ENCODE results near the gene MPZL2.

Gene MPZL2

GRCh38 chr11:118222437-118222836, 41.7 kb downstream of the MPZL2 start:
- no peak for DNase-seq (ENCODE audit: extremely low spot score)
- CTCF ChIA-PET, result interaction anchor here (1.0 kb wide), 1 partner anchor 10 kb away, joined by 3 read pairs; no protein-coding TSS in a partner anchor
- POLR2A ChIA-PET, result no interaction called here
- TF ChIP-seq ARNT (IDR thresholded peaks at IDR 0.05) (no peak), LEF1 (IDR thresholded peaks at IDR 0.05; ENCODE audit: borderline replicate concordance) (no peak), PKNOX1 (IDR thresholded peaks at IDR 0.05) (no peak), CTBP1 (IDR thresholded peaks at IDR 0.05; ENCODE audit: borderline replicate concordance) (no peak), FOXM1 (IDR thresholded peaks at IDR 0.05; ENCODE audit: borderline replicate concordance) (no peak)

DNA sequence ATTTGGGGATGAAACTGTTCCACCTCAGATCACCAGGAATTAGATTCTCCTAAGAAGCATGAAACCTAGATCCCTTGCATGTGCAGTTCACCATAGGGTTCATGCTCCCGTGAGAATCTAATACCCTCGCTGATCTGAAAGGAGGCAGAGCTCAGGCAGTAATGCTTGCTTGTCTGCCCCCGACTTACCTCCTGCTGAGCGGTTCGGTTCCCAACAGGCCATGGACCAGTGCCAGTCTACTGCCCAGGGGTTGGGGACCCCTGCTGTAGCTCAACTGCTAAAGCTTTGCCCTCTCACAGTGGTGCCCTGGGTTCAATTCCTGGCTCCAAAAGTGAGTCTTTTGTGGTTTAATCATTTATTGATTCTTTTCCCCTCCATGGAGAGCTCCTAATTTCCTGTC, 42.7 kb downstream of the MPZL2 start:
- no peak for TF ChIP-seq BHLHE40 (IDR thresholded peaks at IDR 0.05; ENCODE audit: borderline replicate concordance)
- TF ChIP-seq ARNT (IDR thresholded peaks at IDR 0.05), result no peak
- TF ChIP-seq ELF4 (IDR thresholded peaks at IDR 0.05), result no peak
- TF ChIP-seq SUZ12 (IDR thresholded peaks at IDR 0.05), result no peak
- TF ChIP-seq L3MBTL2 (conservative IDR thresholded peaks at IDR 0.05), result no peak
- TF ChIP-seq TARDBP (IDR thresholded peaks at IDR 0.05), result no peak
- TF ChIP-seq ZNF384 (IDR thresholded peaks at IDR 0.05), result no peak
- TF ChIP-seq FOXK2 (IDR thresholded peaks at IDR 0.05), result no peak
- TF ChIP-seq HDGF (IDR thresholded peaks at IDR 0.05; ENCODE audit: borderline replicate concordance), result no peak
- TF ChIP-seq LEF1 (IDR thresholded peaks at IDR 0.05; ENCODE audit: borderline replicate concordance), result no peak
- TF ChIP-seq PKNOX1 (IDR thresholded peaks at IDR 0.05), result no peak
- no peak for TF ChIP-seq FOXM1 (IDR thresholded peaks at IDR 0.05; ENCODE audit: borderline replicate concordance)
- no peak for TF ChIP-seq FOXA1 (IDR thresholded peaks at IDR 0.05)
- no peak for TF ChIP-seq NFRKB (IDR thresholded peaks at IDR 0.05)
- TF ChIP-seq CTBP1 (IDR thresholded peaks at IDR 0.05; ENCODE audit: borderline replicate concordance), result no peak
- TF ChIP-seq SP1 (IDR thresholded peaks at IDR 0.05), result no peak
- CTCF ChIA-PET, result no interaction called here
- POLR2A ChIA-PET, result no interaction called here
- no peak for DNase-seq (ENCODE audit: extremely low spot score)

DNA sequence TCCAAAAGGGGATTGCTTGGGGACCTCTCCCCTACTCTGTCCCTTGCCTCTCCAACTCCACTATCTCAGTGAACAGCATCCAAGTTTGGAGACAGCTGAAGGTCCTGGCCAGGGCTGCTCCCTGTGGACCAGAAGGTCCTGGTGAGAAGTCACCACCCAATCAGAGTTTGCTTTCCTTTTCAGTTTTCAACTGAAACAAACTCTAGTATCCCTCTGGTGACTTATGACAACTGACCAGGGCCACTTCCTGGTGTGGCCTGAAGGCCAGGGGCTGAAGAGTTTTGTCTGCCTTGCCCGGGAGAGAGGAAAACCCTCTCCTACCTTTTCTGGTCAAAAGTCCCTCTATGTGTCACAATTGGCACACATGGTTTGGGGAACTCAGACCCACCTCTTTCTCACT, 44.4 kb downstream of the MPZL2 start:
- ChIA-PET POLR2A (no interaction called here), CTCF (no interaction called here)
- TF ChIP-seq ELF4 (IDR thresholded peaks at IDR 0.05) (no peak), HDGF (IDR thresholded peaks at IDR 0.05; ENCODE audit: borderline replicate concordance) (no peak), L3MBTL2 (conservative IDR thresholded peaks at IDR 0.05) (no peak), CTBP1 (IDR thresholded peaks at IDR 0.05; ENCODE audit: borderline replicate concordance) (no peak), FOXK2 (IDR thresholded peaks at IDR 0.05) (no peak), FOXM1 (IDR thresholded peaks at IDR 0.05; ENCODE audit: borderline replicate concordance) (no peak), ARNT (IDR thresholded peaks at IDR 0.05) (no peak), ZNF384 (IDR thresholded peaks at IDR 0.05) (no peak), SP1 (IDR thresholded peaks at IDR 0.05) (no peak), LEF1 (IDR thresholded peaks at IDR 0.05; ENCODE audit: borderline replicate concordance) (no peak), BHLHE40 (IDR thresholded peaks at IDR 0.05; ENCODE audit: borderline replicate concordance) (no peak), TARDBP (IDR thresholded peaks at IDR 0.05) (no peak), PKNOX1 (IDR thresholded peaks at IDR 0.05) (no peak), SUZ12 (IDR thresholded peaks at IDR 0.05) (no peak)
- DNase-seq (ENCODE audit: extremely low spot score), result no peak

DNA sequence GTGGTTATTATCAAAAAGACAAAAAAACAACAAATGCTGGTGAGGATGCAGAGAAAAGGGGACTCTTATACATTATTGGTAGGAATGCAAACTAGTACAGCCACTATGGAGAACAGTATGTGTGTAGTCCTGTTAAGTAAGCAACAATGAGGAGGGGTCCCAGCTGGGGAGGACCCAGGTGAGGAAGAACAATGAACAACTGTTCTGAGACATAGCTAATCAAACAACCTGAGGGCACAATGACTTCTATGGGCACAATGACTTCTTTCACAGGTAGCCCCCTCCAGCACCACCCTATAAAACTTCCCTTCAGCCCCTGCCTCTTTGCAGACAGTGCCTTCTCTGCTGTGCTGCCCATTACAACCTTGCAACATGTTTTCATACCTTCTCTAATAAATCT, 44.9 kb downstream of the MPZL2 start:
- no peak for TF ChIP-seq FOXA1 (IDR thresholded peaks at IDR 0.05)
- no peak for TF ChIP-seq NFRKB (IDR thresholded peaks at IDR 0.05)
- TF ChIP-seq LEF1 (IDR thresholded peaks at IDR 0.05; ENCODE audit: borderline replicate concordance), result no peak
- TF ChIP-seq CTBP1 (IDR thresholded peaks at IDR 0.05; ENCODE audit: borderline replicate concordance), result no peak
- TF ChIP-seq PKNOX1 (IDR thresholded peaks at IDR 0.05), result no peak
- no peak for TF ChIP-seq ELF4 (IDR thresholded peaks at IDR 0.05)
- no peak for TF ChIP-seq ARNT (IDR thresholded peaks at IDR 0.05)
- no peak for TF ChIP-seq BHLHE40 (IDR thresholded peaks at IDR 0.05; ENCODE audit: borderline replicate concordance)
- no peak for TF ChIP-seq L3MBTL2 (conservative IDR thresholded peaks at IDR 0.05)
- TF ChIP-seq TARDBP (IDR thresholded peaks at IDR 0.05), result no peak
- TF ChIP-seq ZNF384 (IDR thresholded peaks at IDR 0.05), result no peak
- no peak for TF ChIP-seq HDGF (IDR thresholded peaks at IDR 0.05; ENCODE audit: borderline replicate concordance)
- TF ChIP-seq FOXM1 (IDR thresholded peaks at IDR 0.05; ENCODE audit: borderline replicate concordance), result no peak
- TF ChIP-seq SP1 (IDR thresholded peaks at IDR 0.05), result no peak
- no peak for TF ChIP-seq FOXK2 (IDR thresholded peaks at IDR 0.05)
- no peak for TF ChIP-seq SUZ12 (IDR thresholded peaks at IDR 0.05)
- no peak for DNase-seq (ENCODE audit: extremely low spot score)
- POLR2A ChIA-PET, result no interaction called here
- CTCF ChIA-PET, result no interaction called here

DNA sequence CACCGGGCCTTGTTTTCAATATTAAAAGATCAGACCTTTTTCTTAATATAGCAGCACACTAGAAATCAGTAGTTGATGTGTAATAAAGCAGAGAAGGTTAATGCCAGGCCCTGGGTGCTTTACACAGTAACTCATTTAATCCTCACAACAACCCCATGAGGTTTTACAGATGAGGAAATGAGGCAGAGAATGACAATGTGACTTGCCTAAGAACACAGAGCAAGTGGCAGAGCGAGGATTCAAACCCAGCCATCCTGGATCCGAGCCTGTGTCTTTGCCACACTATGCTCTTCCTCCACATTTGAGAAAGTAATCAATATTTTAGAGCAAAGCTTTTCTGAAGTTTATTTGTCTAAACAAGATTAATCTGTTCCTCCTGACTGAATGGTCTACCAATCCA, 46.5 kb downstream of the MPZL2 start:
- no peak for DNase-seq (ENCODE audit: extremely low spot score)
- TF ChIP-seq L3MBTL2 (conservative IDR thresholded peaks at IDR 0.05) (no peak), FOXA1 (IDR thresholded peaks at IDR 0.05) (no peak), FOXM1 (IDR thresholded peaks at IDR 0.05; ENCODE audit: borderline replicate concordance) (no peak), FOXK2 (IDR thresholded peaks at IDR 0.05) (no peak), ARNT (IDR thresholded peaks at IDR 0.05) (no peak), NFRKB (IDR thresholded peaks at IDR 0.05) (no peak), PKNOX1 (IDR thresholded peaks at IDR 0.05) (no peak), LEF1 (IDR thresholded peaks at IDR 0.05; ENCODE audit: borderline replicate concordance) (no peak), TARDBP (IDR thresholded peaks at IDR 0.05) (no peak)
- ChIA-PET CTCF (no interaction called here), POLR2A (no interaction called here)

Measured in HEK293T (cell line).